CD4-positive, CD25-positive, alpha-beta regulatory T cell (primary cell): ENCODE data around the gene PYGO1. TPM values are rescaled to one million over a fixed set of nuclear protein-coding genes. Genes with fewer than 3 reads are reported as not detected.

Experiments used
- ATAC-seq, 2 donors: fragments of 150-1000 bp; cut with Tn5 transposase; one replicate each; pipeline ENCODE4 v1.10.0; 2021; ENCODE audit warnings: low read depth in 2 of 2, moderate number of reproducible peaks in 2 of 2, moderate library complexity in 1 of 2
- DNase-seq, 3 donors: peaks; one replicate each; pipeline versions ENCODE4 v3.0.0 to v3.0.0-alpha.2; 2012 to 2022; ENCODE audit warnings: mixed read lengths in 1 of 3
- H3K27ac ChIP-seq: one replicate; pipeline ENCODE4 v1.7.0; 2013; ENCODE audit warnings: mild to moderate bottlenecking, low read length; ENCODE audit not compliant: insufficient read depth, poor library complexity, severe bottlenecking
- H3K27me3 ChIP-seq: one replicate; pipeline ENCODE4 v1.7.0; 2013; ENCODE audit warnings: low read length; ENCODE audit not compliant: control insufficient read depth, insufficient read depth
- H3K36me3 ChIP-seq: one replicate; pipeline ENCODE4 v1.7.0; 2013; ENCODE audit warnings: mild to moderate bottlenecking, low read length, moderate library complexity; ENCODE audit not compliant: control insufficient read depth, insufficient read depth
- H3K4me1 ChIP-seq: 2 replicates; pipeline ENCODE4 v1.7.0; 2013; ENCODE audit warnings: mild to moderate bottlenecking, low read length; ENCODE audit not compliant: insufficient read depth, control insufficient read depth, poor library complexity, severe bottlenecking
- H3K4me3 ChIP-seq: one replicate; pipeline ENCODE4 v1.7.0; 2013; ENCODE audit warnings: low read depth, mild to moderate bottlenecking, low read length, moderate library complexity
- H3K9me3 ChIP-seq, 2 experiments: 1 replicate in 1 of 2; 2 replicates in 1 of 2; pipeline ENCODE4 v1.7.0; 2013; ENCODE audit warnings: low read length in 2 of 2, mild to moderate bottlenecking in 1 of 2, moderate library complexity in 1 of 2; ENCODE audit not compliant: control insufficient read depth in 2 of 2
- H3K27ac Mint-ChIP-seq, 3 donors: one replicate each; pipeline ENCODE4 v1.8.0; 2020 to 2022; ENCODE audit warnings: mild to moderate bottlenecking in 3 of 3, mixed read lengths in 3 of 3, moderate library complexity in 2 of 3
- H3K27me3 Mint-ChIP-seq: one replicate; pipeline ENCODE4 v1.8.0; 2022; ENCODE audit warnings: mild to moderate bottlenecking, mixed read lengths
- H3K36me3 Mint-ChIP-seq: one replicate; pipeline ENCODE4 v1.8.0; 2020; ENCODE audit warnings: mixed read lengths
- H3K4me1 Mint-ChIP-seq, 4 donors: one replicate each; pipeline ENCODE4 v1.8.0; 2020 to 2022; ENCODE audit warnings: mixed read lengths in 4 of 4, mild to moderate bottlenecking in 1 of 4
- H3K4me3 Mint-ChIP-seq, 4 donors: one replicate each; pipeline ENCODE4 v1.8.0; 2020 to 2022; ENCODE audit warnings: mild to moderate bottlenecking in 4 of 4, mixed read lengths in 4 of 4, moderate library complexity in 3 of 4
- H3K9me3 Mint-ChIP-seq, 7 donors: one replicate each; pipeline ENCODE4 v1.8.0; 2020 to 2022; ENCODE audit warnings: mixed read lengths in 7 of 7, mild to moderate bottlenecking in 3 of 7, moderate library complexity in 2 of 7
- polyA plus RNA-seq, 4 donors: library from polyadenylated mRNA; unstranded; fragments of 300-500 nt; fragmentation: Illumina TruSeq; gene quantifications; one replicate each; pipeline ENCODE4 v1.2.3, GENCODE V29; 2021
- total RNA-seq: library from RNA; stranded (reverse); gene quantifications from one replicate; pipeline ENCODE4 v1.2.3, GENCODE V29; 2022

Gene PYGO1
- total and polyA plus RNA-seq, 5 donors from 2014 or later = not detected

- peaks cover 0 to 8% (median 2%) of the 10 kb centered on the region in 7 donors for H3K9me3 Mint-ChIP-seq
- DNase-seq = no peak
- peak overlapping the region in 1 of 3 donors; percentile 6 for H3K27ac Mint-ChIP-seq
- H3K9me3 ChIP-seq = no peaks in the 10 kb centered on the region
- H3K4me3 ChIP-seq = no peak overlapping the region
- no peaks in the 10 kb centered on the region for H3K4me1 ChIP-seq
- H3K27me3 ChIP-seq = no peaks in the 10 kb centered on the region
- H3K4me1 Mint-ChIP-seq = peaks cover 0 to 4% (median 0%) of the 10 kb centered on the region in 4 donors
- no peaks in the 10 kb centered on the region for H3K27me3 Mint-ChIP-seq
- no peak overlapping the region for H3K27ac ChIP-seq
- H3K36me3 ChIP-seq = no peaks in the 10 kb centered on the region
- H3K36me3 Mint-ChIP-seq = no peaks in the 10 kb centered on the region
- no peak overlapping the region for H3K4me3 Mint-ChIP-seq
- no peak for ATAC-seq
These were observed 23.6 kb downstream of the PYGO1 start for GRCh38 chr15:55564347-55565145.

GRCh38 chr15:55562601-55563000 lies 25.5 kb downstream of the PYGO1 start:
- DNase-seq = no peak
- Histone ChIP-seq H3K27ac (no peak overlapping the region), H3K4me3 (no peak overlapping the region), H3K4me1 (no peaks in the 10 kb centered on the region), H3K36me3 (no peaks in the 10 kb centered on the region), H3K9me3 (no peaks in the 10 kb centered on the region), H3K27me3 (no peaks in the 10 kb centered on the region)
- Mint-ChIP-seq H3K36me3 (no peaks in the 10 kb centered on the region), H3K27me3 (no peaks in the 10 kb centered on the region), H3K27ac (no peak overlapping the region), H3K4me1 (peaks cover 0 to 4% (median 0%) of the 10 kb centered on the region in 4 donors), H3K4me3 (no peak overlapping the region), H3K9me3 (peaks cover 0 to 8% (median 1%) of the 10 kb centered on the region in 7 donors)
- no peak for ATAC-seq

GRCh38 chr15:55555089-55555488 lies 33.1 kb downstream of the PYGO1 start:
- DNase-seq = no peak
- H3K4me3 ChIP-seq = no peak overlapping the region
- Mint-ChIP-seq H3K4me1 (no peaks in the 10 kb centered on the region), H3K36me3 (peaks cover 6% of the 10 kb centered on the region), H3K27ac (no peak overlapping the region), H3K27me3 (peaks cover 8% of the 10 kb centered on the region), H3K4me3 (no peak overlapping the region), H3K9me3 (peaks cover 1 to 26% (median 14%) of the 10 kb centered on the region in 7 donors)
- ATAC-seq = no peak
- peaks cover 10 to 13% of the 10 kb centered on the region in 2 experiments for H3K9me3 ChIP-seq
- H3K27ac ChIP-seq = no peak overlapping the region
- H3K36me3 ChIP-seq = no peaks in the 10 kb centered on the region
- no peaks in the 10 kb centered on the region for H3K4me1 ChIP-seq
- no peaks in the 10 kb centered on the region for H3K27me3 ChIP-seq

- no peaks in the 10 kb centered on the region for H3K36me3 ChIP-seq
These were observed 35.2 kb downstream of the PYGO1 start for GRCh38 chr15:55552926-55553325.

GRCh38 chr15:55552451-55552850 lies 35.7 kb downstream of the PYGO1 start:
- Mint-ChIP-seq H3K27me3 (peaks cover 8% of the 10 kb centered on the region), H3K4me3 (no peak overlapping the region), H3K36me3 (peaks cover 6% of the 10 kb centered on the region), H3K27ac (peak overlapping the region in 1 of 3 donors; percentile 32), H3K9me3 (peaks cover 1 to 27% (median 16%) of the 10 kb centered on the region in 7 donors), H3K4me1 (no peaks in the 10 kb centered on the region)
- Histone ChIP-seq H3K4me3 (no peak overlapping the region), H3K27me3 (no peaks in the 10 kb centered on the region), H3K9me3 (peaks cover 10 to 13% of the 10 kb centered on the region in 2 experiments), H3K4me1 (no peaks in the 10 kb centered on the region), H3K36me3 (no peaks in the 10 kb centered on the region), H3K27ac (no peak overlapping the region)
- DNase-seq (no peak), ATAC-seq (no peak)

More at GRCh38 chr15:55552926-55553325, 35.2 kb downstream of the PYGO1 start:
- H3K36me3 Mint-ChIP-seq = peaks cover 6% of the 10 kb centered on the region
- H3K9me3 ChIP-seq = peaks cover 10 to 13% of the 10 kb centered on the region in 2 experiments
- no peak overlapping the region for H3K27ac ChIP-seq
- H3K27ac Mint-ChIP-seq = no peak overlapping the region
- H3K27me3 ChIP-seq = no peaks in the 10 kb centered on the region
- H3K4me3 ChIP-seq = no peak overlapping the region
- ATAC-seq (no peak), DNase-seq (no peak)
- H3K4me3 Mint-ChIP-seq = no peak overlapping the region
- H3K4me1 Mint-ChIP-seq = no peaks in the 10 kb centered on the region
- H3K4me1 ChIP-seq = no peaks in the 10 kb centered on the region
- H3K9me3 Mint-ChIP-seq = peaks cover 1 to 27% (median 16%) of the 10 kb centered on the region in 7 donors
- H3K27me3 Mint-ChIP-seq = peaks cover 8% of the 10 kb centered on the region

GRCh38 chr15:55549305-55549704 lies 38.8 kb downstream of the PYGO1 start:
- Mint-ChIP-seq H3K27ac (no peak overlapping the region), H3K4me1 (no peaks in the 10 kb centered on the region), H3K27me3 (peaks cover 21% of the 10 kb centered on the region), H3K36me3 (no peaks in the 10 kb centered on the region), H3K9me3 (peaks cover 0 to 3% (median under 1%) of the 10 kb centered on the region in 7 donors), H3K4me3 (no peak overlapping the region)
- ATAC-seq = no peak
- Histone ChIP-seq H3K36me3 (no peaks in the 10 kb centered on the region), H3K4me3 (no peak overlapping the region), H3K27ac (no peak overlapping the region), H3K27me3 (peaks cover 9% of the 10 kb centered on the region), H3K9me3 (no peaks in the 10 kb centered on the region), H3K4me1 (no peaks in the 10 kb centered on the region)
- DNase-seq = no peak

GRCh38 chr15:55546718-55547117 lies 41.4 kb downstream of the PYGO1 start:
- Mint-ChIP-seq H3K9me3 (peaks cover 0 to 3% (median 0%) of the 10 kb centered on the region in 7 donors), H3K27ac (no peak overlapping the region), H3K36me3 (no peaks in the 10 kb centered on the region), H3K4me1 (no peaks in the 10 kb centered on the region), H3K4me3 (no peak overlapping the region), H3K27me3 (peaks cover 24% of the 10 kb centered on the region)
- no peaks in the 10 kb centered on the region for H3K4me1 ChIP-seq
- peaks cover 15% of the 10 kb centered on the region for H3K27me3 ChIP-seq
- DNase-seq (no peak), ATAC-seq (no peak)
- H3K4me3 ChIP-seq = no peak overlapping the region
- H3K36me3 ChIP-seq = no peaks in the 10 kb centered on the region
- H3K27ac ChIP-seq = no peak overlapping the region
- H3K9me3 ChIP-seq = no peaks in the 10 kb centered on the region

- peak in 2 of 3 donors; percentile 25 to 70 for DNase-seq
- H3K9me3 Mint-ChIP-seq = no peaks in the 10 kb centered on the region
- peak; percentile 81 to 82 for ATAC-seq
- peaks cover 33% of the 10 kb centered on the region for H3K27me3 Mint-ChIP-seq
- Histone ChIP-seq H3K36me3 (no peaks in the 10 kb centered on the region), H3K27me3 (no peaks in the 10 kb centered on the region), H3K9me3 (no peaks in the 10 kb centered on the region), H3K4me1 (no peaks in the 10 kb centered on the region), H3K4me3 (no peak overlapping the region), H3K27ac (no peak overlapping the region)
- peak overlapping the region in 1 of 4 donors; percentile 6 for H3K4me3 Mint-ChIP-seq
- H3K27ac Mint-ChIP-seq = no peak overlapping the region
- peaks cover 0 to 8% (median 0%) of the 10 kb centered on the region in 4 donors for H3K4me1 Mint-ChIP-seq
- no peaks in the 10 kb centered on the region for H3K36me3 Mint-ChIP-seq
These were observed 52.7 kb downstream of the PYGO1 start for GRCh38 chr15:55535436-55535835.
